SU-DHL-6 (cell line): ENCODE data around the gene BMP7.

Experiments used
- H2AFZ ChIP-seq: fragments of 200-600 bp; sonication (generic); 2 replicates; pipeline ENCODE4 v1.6.1; 2014; ENCODE audit warnings: low read depth, mild to moderate bottlenecking, moderate library complexity, mixed read lengths, antibody characterized with exemption, low read length; ENCODE audit not compliant: severe bottlenecking
- H3F3A ChIP-seq: fragments of 200-600 bp; shearing (Covaris generic); 2 replicates; pipeline ENCODE4 v1.6.0; 2016; ENCODE audit warnings: antibody characterized with exemption, mild to moderate bottlenecking; ENCODE audit not compliant: insufficient read depth
- H3K27ac ChIP-seq: fragments of 200-600 bp; sonication (generic); 2 replicates; pipeline ENCODE4 v1.5.1; 2016; ENCODE audit warnings: low read depth, mild to moderate bottlenecking, low read length, moderate library complexity, mixed read lengths
- H3K27me3 ChIP-seq: fragments of 200-600 bp; sonication (generic), shearing (Covaris generic); 2 replicates; pipeline ENCODE4 v1.6.0; 2014; ENCODE audit warnings: mild to moderate bottlenecking, low read length
- H3K36me3 ChIP-seq: fragments of 200-600 bp; sonication (generic); 2 replicates; pipeline ENCODE4 v1.6.1; 2014; ENCODE audit warnings: mild to moderate bottlenecking, low read length, mixed read lengths
- H3K4me2 ChIP-seq: fragments of 300-600, 200-600 bp; shearing (Covaris generic), sonication (generic); 2 replicates; pipeline ENCODE4 v1.6.0; 2014; ENCODE audit warnings: low read length, low read depth, mild to moderate bottlenecking; ENCODE audit not compliant: poor library complexity, severe bottlenecking
- H3K4me3 ChIP-seq: fragments of 200-600 bp; sonication (generic); 2 replicates; pipeline ENCODE4 v1.5.1; 2014; ENCODE audit warnings: antibody characterized with exemption, low read length, mild to moderate bottlenecking, mixed read lengths; ENCODE audit not compliant: insufficient read depth, poor library complexity, severe bottlenecking
- H3K79me2 ChIP-seq: fragments of 200-600 bp; sonication (generic); 2 replicates; pipeline ENCODE4 v1.6.1; 2014; ENCODE audit warnings: mild to moderate bottlenecking, low read length, moderate library complexity; ENCODE audit not compliant: insufficient read depth
- H3K9ac ChIP-seq: fragments of 200-600 bp; sonication (generic); 2 replicates; pipeline ENCODE4 v1.7.0; 2014; ENCODE audit warnings: mild to moderate bottlenecking, low read length
- H3K9me2 ChIP-seq: fragments of 200-600 bp; sonication (generic); replicated peaks from 2 replicates; pipeline ENCODE4 v1.6.1; 2014; ENCODE audit warnings: low read length; ENCODE audit not compliant: insufficient read depth
- H3K9me3 ChIP-seq: fragments of 200-600 bp; sonication (generic); 2 replicates; pipeline ENCODE4 v1.6.1; 2014; ENCODE audit warnings: low read length, mixed read lengths; ENCODE audit not compliant: insufficient read depth
- H4K20me1 ChIP-seq: fragments of 200-600 bp; sonication (generic); 2 replicates; pipeline ENCODE4 v1.6.1; 2014; ENCODE audit warnings: low read depth, mild to moderate bottlenecking, antibody characterized with exemption, low read length, moderate library complexity, mixed read lengths
- EZH2phosphoT487 ChIP-seq: fragments of 200-600 bp; sonication (generic), shearing (Covaris generic); conservative IDR thresholded peaks from 2 replicates; pipeline ENCODE4 v1.6.1; 2018; ENCODE audit warnings: mild to moderate bottlenecking, antibody characterized with exemption, low read length, moderate library complexity, mixed read lengths
- TF ChIP-seq, protein P1 (sequence below): fragments of 200-600 bp; sonication (generic); IDR thresholded peaks from one replicate; pipeline ENCODE4 v1.5.1; 2017; ENCODE audit warnings: antibody characterized with exemption, mild to moderate bottlenecking, low read length, moderate library complexity; ENCODE audit not compliant: insufficient read depth, poor library complexity, severe bottlenecking

Gene BMP7

DNA sequence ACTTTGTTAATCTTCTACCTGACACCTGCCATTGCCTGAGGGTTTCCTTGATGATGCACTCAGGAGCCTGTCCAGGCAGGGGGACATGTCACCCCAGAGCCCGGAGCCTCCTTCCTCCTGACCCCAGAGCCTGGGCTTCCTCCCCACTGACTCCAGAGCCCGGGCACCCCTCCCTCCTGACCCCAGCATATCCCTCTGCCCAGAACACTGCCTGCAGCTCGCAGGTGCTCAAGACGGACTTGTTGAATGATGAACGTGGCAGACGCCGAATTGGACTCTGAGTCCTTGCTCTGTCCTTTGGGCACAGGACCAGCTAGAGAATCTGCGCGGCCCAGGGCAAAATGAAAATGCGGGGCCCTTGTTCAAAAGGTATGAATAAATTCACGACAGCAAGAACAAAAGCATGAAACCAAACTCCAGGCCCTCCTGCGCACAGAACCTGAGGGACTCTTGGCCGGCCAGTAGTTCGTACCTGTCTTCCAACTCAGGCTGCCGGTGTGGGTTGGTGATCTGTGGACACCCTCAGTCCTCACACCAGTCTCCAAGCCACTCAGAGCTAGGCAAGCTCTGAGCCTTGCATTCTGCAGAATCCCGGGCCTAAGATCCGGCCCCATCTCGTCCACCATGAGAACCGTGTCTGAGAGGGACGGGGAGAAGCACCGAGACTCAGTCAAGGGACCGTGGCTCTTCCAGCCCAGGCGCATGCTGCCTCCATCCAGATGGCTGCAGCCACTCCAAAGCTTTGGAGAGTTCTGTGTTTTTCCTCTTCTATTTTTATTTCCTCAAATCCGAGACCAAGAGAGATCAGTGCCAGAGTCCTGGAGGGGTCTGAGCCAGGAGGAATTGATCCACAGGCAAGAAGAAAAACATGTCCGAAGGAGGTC is 104.7 kb downstream of the BMP7 start:
- Histone ChIP-seq H3F3A (no peaks in the 10 kb centered on the region), H3K9me3 (no peaks in the 10 kb centered on the region), H3K4me2 (no peak overlapping the region)

DNA sequence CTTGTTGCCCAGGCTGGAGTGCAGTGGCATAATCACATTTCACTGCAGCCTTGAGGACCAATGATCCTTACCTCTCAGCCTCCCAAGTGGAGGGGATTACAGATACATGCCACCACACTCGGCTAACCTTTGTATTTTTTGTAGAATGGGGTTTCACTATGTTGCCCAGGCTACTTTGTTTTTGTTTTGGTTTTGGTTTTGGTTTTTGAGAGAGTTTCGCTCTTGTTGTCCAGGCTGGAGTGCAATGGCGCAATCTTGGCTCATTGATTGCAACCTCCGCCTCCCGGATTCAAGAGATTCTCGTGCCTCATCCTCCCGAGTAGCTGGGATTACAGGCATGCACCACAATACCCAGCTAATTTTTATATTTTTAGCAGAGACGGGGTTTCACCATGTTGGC is 105.5 kb downstream of the BMP7 start:
- no peaks in the 10 kb centered on the region for H3K27me3 ChIP-seq
- H2AFZ ChIP-seq = no peak overlapping the region
- H3K79me2 ChIP-seq = no peaks in the 10 kb centered on the region
- H3K36me3 ChIP-seq = no peaks in the 10 kb centered on the region
- H3K9me3 ChIP-seq = no peaks in the 10 kb centered on the region
- H3K9ac ChIP-seq = no peak overlapping the region
- no peak overlapping the region for H3K4me2 ChIP-seq
- no peaks in the 10 kb centered on the region for H3F3A ChIP-seq
- no peaks in the 10 kb centered on the region for H4K20me1 ChIP-seq
- no peak overlapping the region for H3K27ac ChIP-seq
- H3K9me2 ChIP-seq = no peaks in the 10 kb centered on the region
- H3K4me3 ChIP-seq = no peak overlapping the region
- TF ChIP-seq, protein P1, sequence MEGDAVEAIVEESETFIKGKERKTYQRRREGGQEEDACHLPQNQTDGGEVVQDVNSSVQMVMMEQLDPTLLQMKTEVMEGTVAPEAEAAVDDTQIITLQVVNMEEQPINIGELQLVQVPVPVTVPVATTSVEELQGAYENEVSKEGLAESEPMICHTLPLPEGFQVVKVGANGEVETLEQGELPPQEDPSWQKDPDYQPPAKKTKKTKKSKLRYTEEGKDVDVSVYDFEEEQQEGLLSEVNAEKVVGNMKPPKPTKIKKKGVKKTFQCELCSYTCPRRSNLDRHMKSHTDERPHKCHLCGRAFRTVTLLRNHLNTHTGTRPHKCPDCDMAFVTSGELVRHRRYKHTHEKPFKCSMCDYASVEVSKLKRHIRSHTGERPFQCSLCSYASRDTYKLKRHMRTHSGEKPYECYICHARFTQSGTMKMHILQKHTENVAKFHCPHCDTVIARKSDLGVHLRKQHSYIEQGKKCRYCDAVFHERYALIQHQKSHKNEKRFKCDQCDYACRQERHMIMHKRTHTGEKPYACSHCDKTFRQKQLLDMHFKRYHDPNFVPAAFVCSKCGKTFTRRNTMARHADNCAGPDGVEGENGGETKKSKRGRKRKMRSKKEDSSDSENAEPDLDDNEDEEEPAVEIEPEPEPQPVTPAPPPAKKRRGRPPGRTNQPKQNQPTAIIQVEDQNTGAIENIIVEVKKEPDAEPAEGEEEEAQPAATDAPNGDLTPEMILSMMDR = no peak
- TF ChIP-seq EZH2phosphoT487 = no peak

More for the DNA sequence above, 104.7 kb downstream of the BMP7 start:
- no peak overlapping the region for H3K9ac ChIP-seq
- no peaks in the 10 kb centered on the region for H4K20me1 ChIP-seq
- no peaks in the 10 kb centered on the region for H3K9me2 ChIP-seq
- no peak for TF ChIP-seq EZH2phosphoT487
- TF ChIP-seq, protein P1 = no peak
- no peaks in the 10 kb centered on the region for H3K79me2 ChIP-seq
- no peak overlapping the region for H3K27ac ChIP-seq
- no peak overlapping the region for H2AFZ ChIP-seq
- H3K36me3 ChIP-seq = no peaks in the 10 kb centered on the region
- no peak overlapping the region for H3K4me3 ChIP-seq
- H3K27me3 ChIP-seq = no peaks in the 10 kb centered on the region

DNA sequence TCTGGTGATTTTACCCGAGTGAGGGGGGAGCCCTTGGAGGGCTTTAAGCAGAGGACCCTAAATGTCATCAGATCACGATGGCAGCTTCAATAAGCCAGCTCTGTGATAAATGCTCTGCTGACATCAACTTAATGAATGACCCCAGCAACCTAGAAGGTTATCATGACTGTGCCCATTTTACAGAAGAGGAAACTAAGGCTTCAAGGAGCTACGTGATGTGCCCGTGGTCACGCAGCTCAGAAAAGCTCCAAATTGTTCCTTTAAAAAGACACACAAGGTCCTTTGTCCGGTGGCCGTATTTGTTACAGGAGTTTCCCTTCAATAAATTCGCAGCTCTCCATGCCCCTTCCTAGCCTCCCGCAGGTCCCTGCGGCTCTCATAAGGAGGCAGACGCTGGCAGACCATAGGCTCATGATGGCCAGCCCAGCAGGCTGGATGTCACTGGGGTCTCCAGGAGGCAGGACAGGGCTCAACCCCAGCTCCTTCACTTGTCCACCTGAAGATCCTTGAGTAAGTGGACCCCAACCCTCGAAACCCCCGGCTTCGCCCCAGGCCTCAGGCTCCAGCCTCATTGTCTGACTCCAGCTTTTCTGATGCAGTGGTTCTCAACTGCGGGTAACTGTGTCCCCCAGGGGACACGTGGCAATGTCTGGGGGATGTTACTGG is 106.4 kb downstream of the BMP7 start:
- no peaks in the 10 kb centered on the region for H3F3A ChIP-seq
- TF ChIP-seq EZH2phosphoT487 = no peak
- TF ChIP-seq, protein P1 = no peak
- no peaks in the 10 kb centered on the region for H3K9me2 ChIP-seq
- no peak overlapping the region for H3K4me3 ChIP-seq
- no peaks in the 10 kb centered on the region for H3K9me3 ChIP-seq
- no peaks in the 10 kb centered on the region for H4K20me1 ChIP-seq
- H3K79me2 ChIP-seq = no peaks in the 10 kb centered on the region
- H3K36me3 ChIP-seq = no peaks in the 10 kb centered on the region
- no peak overlapping the region for H2AFZ ChIP-seq
- no peak overlapping the region for H3K4me2 ChIP-seq
- H3K27ac ChIP-seq = no peak overlapping the region
- H3K9ac ChIP-seq = no peak overlapping the region
- H3K27me3 ChIP-seq = no peaks in the 10 kb centered on the region
